H1 (cell line): ENCODE measurements around the gene RAB8B. TPM values are rescaled to one million over a fixed set of nuclear protein-coding genes. Genes with fewer than 3 reads are reported as not detected.
A peak's percentile ranks its signal among the peaks of the same experiment; 100 is the strongest.

Experiments
- CBX8 ChIP-seq: fragments of 300-800, 300-1000 bp; sonication (generic); IDR thresholded peaks from 2 replicates; pipeline ENCODE4 v1.7.1; 2016; ENCODE audit warnings: low read depth, low read length, borderline replicate concordance
- CHD7 ChIP-seq: fragments of 300-600 bp; sonication (generic); IDR thresholded peaks from 2 replicates; pipeline ENCODE4 v1.7.1; 2012; ENCODE audit warnings: low read length, moderate library complexity, mild to moderate bottlenecking, inconsistent platforms; ENCODE audit not compliant: insufficient replicate concordance
- EGR1 ChIP-seq: IDR thresholded peaks from 2 replicates; pipeline ENCODE4 v1.6.1; 2011; ENCODE audit warnings: low read depth, low read length, borderline replicate concordance
- EP300 ChIP-seq, 2 experiments: IDR thresholded peaks; 1 replicate in 1 of 2; 2 replicates in 1 of 2; pipeline ENCODE4 v1.6.1; 2011 to 2012; ENCODE audit warnings: low read depth in 2 of 2, low read length in 2 of 2, mild to moderate bottlenecking in 2 of 2, borderline replicate concordance in 1 of 2, inconsistent platforms in 1 of 2, moderate library complexity in 1 of 2
- JUND ChIP-seq: IDR thresholded peaks from 2 replicates; pipeline ENCODE4 v1.6.1; 2011; ENCODE audit warnings: mild to moderate bottlenecking, improper control_type of control experiment, low read length
- SAP30 ChIP-seq: fragments of 300-600 bp; sonication (generic); IDR thresholded peaks from 2 replicates; pipeline ENCODE4 v1.7.1; 2012; ENCODE audit warnings: low read length, moderate library complexity, mild to moderate bottlenecking, inconsistent platforms; ENCODE audit not compliant: insufficient read depth, insufficient replicate concordance
- TCF12 ChIP-seq: IDR thresholded peaks from 2 replicates; pipeline ENCODE4 v1.6.1; 2011; ENCODE audit warnings: low read depth, mild to moderate bottlenecking, low read length
- TEAD4 ChIP-seq: IDR thresholded peaks from 2 replicates; pipeline ENCODE4 v1.6.1; 2012; ENCODE audit warnings: low read depth, low read length, inconsistent platforms, mixed read lengths
- USF2 ChIP-seq: IDR thresholded peaks from 2 replicates; pipeline ENCODE4 v1.6.1; 2011; ENCODE audit warnings: low read length, improper control_type of control experiment
- polyA plus RNA-seq, 7 experiments: library from polyadenylated mRNA; depleted of rRNA in 3 of 7; stranded (reverse) in 5 of 7; unstranded in 2 of 7; fragments of >200 nt in 5 of 7; fragments of 200-250 nt in 2 of 7; gene quantifications; 1 replicate in 5 of 7; 2 replicates in 1 of 7; 4 replicates in 1 of 7; pipeline versions ENCODE4 v1.2.1 to v1.2.3, GENCODE V29; 2011 to 2013; ENCODE audit warnings: missing spikeins in 2 of 7, mixed read lengths in 2 of 7
- total RNA-seq: library from RNA; stranded (reverse); fragmentation: NEBNext Ultra II Directional; extraction: Animal tissue kit (Norgen Biotek cat#: 25700); gene quantifications from 2 replicates; pipeline ENCODE4 v1.2.1, GENCODE V29; 2021

Gene RAB8B
- total and polyA plus RNA-seq, 2 of the 8 experiments (the other 6 are each of a cell fraction or from before 2014, with no cell fraction given): 9.5 to 47.8 TPM

- TF ChIP-seq CHD7 (no peak), TCF12 (no peak), TEAD4 (no peak), JUND (no peak), EGR1 (peak; percentile 55; the same call in 1 of the 2 replicates), USF2 (no peak), SAP30 (peak; percentile 52), CBX8 (no peak), EP300 (IDR thresholded peaks at IDR 0.05; ENCODE audit: borderline replicate concordance in 1 of 2, low read depth in 2 of 2, low read length in 2 of 2) (peak in 1 of 2 experiments; percentile 74; a peak in 1 of 3 replicates)
Measured at GRCh38 chr15:63157118-63157843, 32.1 kb upstream of the RAB8B start, which contains the start of gene RPS27L (continued).
